Stimulated activated CD4-positive, alpha-beta T cell treated with anti-CD3 and anti-CD28 coated beads, Interleukin-2, amount 100 ng/mL, for 48 hours (primary cell): ENCODE results near the gene TICAM2.

Experiments
- DNase-seq, 2 donors: peaks; one replicate each; pipeline ENCODE4 v3.0.0-alpha.2; 2020

TICAM2 gene

DNA sequence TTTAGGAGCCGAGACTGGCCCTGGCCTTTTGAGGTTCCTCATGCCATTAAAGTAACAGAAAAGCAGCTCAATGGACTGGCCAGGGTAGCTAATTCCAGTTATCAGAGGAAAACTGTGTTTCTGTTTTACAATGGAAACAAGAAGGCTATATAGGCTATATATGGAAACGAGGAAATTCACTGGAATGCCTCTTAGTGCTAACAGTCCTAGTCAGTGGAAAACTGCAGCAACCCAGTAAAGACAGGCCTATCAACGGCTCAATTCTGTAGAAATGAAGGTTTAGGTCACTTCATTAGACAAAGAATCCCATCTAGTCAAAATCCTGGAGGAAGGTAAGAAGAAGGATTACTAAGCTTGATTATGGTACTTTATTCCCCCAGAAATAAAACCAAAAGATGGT lies 3.2 kb upstream of the TICAM2 start:
- no peak for DNase-seq

GRCh38 chr5:115602591-115603125 lies 379 bp upstream of the TICAM2 start:
- DNase-seq, result no peak

DNA sequence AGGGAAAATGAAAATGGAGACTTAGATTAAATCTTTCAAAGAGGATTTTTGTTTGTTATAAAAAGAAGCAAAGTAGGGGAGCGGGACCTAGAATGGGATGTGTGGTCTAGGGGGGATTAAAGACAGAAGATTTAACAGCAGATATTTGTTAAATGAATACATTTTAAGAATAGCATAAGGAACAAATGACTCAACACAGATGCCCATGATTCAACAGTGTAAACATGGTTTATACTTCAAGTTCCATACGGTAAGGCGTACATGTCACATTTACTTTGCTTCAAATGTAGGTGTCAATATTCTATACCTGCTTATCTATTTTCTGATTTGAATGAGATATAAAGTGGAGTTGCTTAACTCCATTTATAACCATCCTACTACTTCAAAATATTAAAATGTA lies 1.5 kb downstream of the TICAM2 start:
- DNase-seq, result no peak

- no peak for DNase-seq
These were observed 2.4 kb downstream of the TICAM2 start for GRCh38 chr5:115599924-115600323.

DNA sequence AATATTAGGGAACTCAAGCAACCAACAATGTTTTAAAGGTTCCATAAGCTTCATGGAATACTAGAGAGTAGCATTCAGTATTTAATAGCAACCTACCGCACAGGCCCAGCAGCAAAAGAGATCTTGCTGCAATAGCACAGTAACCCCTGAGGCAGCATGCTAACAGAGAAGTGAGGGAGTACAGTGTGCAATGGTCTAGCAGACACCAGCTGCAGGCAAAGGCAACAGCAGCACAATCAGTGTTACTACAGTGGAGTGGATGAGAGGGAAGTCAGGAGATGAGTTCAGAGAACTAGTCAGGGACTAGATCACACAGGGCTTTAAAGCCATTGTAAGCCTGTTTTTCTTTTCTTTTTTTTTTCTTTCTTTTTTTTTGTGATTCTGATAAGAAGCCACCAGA lies 2.8 kb downstream of the TICAM2 start:
- no peak for DNase-seq

DNA sequence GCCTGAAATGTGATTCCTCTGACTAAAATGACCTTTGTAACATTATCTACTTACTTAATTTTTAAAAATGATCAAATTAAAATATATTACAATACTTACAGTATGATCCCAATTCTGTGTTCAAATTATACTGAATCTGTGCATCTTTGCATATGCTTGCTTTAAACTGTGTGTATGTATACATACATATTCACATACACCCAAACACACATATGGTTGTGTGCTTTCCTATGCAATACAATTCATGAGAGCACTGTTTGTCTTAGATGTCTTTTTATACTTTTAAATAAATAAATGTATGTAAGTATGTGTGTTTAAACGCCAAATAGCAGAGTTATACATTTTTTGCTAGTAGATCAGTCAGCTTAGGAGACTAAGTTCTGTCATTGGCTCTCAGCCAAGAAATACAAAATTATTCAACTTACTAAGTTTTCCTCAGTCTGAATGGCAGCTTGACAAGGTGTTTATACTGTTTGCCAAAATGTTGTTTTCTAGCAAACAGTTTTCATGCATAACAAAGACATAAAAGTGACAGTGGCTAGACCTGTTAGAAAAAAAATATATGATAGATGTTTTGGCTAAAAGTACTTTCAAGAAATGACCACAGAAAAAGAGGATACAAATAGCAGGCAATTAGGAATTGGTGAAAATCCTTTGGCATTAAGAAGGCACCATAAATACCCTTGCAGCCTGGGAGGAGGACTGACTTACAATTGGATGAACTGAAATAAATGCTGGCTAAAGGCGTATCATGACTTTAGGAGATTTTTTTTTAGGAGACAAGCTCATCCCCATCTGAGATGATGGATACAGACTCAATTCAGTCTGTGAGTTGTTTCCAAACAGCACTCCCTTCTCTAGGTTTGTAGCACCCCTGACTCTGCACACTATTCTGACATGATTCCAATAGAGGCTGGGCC lies 7.9 kb downstream of the TICAM2 start:
- no peak for DNase-seq

DNA sequence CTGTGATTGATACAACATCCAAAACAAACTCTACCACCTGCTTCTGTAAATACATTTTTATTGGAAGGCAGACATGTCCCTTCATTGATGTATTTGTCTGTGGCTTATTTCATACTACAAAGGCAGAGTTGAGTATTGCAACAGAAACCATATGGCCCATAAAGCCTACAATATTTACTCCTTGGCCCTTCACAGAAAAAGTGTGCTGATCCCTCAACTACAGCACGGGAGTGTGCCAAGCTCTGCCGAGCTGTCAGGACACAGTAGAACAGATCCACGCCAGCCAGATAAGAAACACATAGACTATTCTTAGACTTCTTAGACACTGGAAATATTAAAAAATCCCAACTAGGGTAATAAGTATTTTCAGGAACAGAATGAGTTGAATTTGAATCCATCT lies 13.2 kb downstream of the TICAM2 start:
- no peak for DNase-seq

DNA sequence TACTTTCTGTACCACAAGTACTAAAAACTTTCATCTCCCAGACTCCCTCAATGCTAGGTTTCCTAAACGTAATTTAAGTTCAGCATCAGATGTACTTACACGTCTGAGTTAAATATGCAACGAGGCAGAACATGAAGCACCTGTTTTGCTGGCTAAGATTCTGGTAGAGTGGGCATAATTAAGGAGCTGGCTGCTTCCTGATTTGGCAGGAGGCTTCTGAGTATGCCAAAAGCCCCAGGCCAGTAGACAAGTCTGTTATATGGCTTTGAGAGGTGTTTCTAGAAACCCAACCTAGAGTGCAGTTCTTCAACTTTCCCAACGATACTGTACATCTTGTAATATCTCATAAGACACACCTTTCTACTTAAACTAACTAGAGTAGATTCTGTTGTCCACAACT lies 13.6 kb downstream of the TICAM2 start:
- DNase-seq, result no peak

DNA sequence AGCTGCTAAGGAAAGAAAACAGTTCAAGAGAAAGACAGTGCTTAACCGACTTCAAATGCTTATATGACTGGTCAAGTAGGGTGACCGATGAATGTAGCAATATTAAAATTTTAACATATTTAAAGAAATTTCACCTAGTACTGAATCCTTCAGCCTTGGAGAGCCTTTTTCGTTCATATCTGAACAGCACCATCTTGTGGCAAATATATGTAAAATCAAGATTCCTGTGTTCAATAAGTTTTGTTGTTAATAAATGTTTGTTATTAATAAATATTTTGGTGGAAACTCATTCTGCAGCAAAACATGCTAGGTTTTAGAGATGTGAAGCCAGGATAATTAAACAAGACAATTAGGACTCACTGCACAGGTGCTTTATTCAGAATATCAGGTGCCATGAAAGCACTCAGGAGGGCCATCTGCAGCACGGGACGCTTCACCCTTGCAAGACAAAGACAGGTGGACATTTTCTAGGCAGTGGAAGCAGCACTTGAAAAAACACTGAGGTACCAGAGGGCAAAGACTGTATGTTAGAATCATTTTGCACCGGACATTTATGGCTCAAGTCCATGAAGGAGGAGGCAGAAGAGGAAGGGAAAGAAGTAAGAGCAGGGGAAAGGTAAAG lies 15.6 kb downstream of the TICAM2 start:
- DNase-seq, result no peak

DNA sequence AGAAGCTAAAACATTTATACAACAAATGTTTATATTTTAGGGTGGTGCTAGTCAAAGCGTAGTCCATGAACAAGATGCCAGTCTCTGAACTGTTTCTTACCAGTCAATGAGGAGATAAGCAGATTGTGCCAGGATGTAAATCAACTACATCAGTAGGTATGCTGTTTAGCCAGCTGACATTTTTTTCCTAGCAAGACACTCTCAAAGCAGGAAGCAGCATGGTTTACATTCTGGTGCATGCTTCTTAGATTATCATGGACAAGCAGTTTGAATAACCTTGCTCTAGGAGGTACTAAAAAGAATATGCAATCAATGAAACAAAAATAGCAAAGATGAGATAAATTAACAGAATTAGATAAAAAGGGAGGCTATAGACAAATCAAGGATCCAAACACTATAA lies 17.0 kb downstream of the TICAM2 start:
- DNase-seq, result no peak

- no peak for DNase-seq
These were observed 17.8 kb downstream of the TICAM2 start for GRCh38 chr5:115584501-115584900.

DNA sequence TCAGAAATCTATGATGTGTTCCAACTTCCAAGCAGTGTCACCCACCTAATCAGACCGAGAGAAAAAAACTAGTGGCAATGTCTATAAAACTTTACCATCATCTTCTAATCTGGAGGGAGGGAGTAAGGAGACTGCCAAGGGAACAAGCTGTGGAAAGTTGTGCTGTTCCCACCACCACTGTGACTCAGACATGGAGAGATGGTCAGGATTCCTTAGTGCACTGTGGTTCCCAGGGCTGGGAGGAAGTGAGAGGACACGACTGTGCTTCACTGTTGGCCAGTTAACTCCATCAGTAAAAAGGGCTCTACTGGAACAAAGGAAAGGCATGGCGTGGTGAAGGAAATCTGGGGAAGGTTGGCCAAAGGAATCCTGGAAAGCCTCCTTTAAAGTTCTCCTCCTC lies 18.8 kb downstream of the TICAM2 start:
- no peak for DNase-seq

- DNase-seq, result no peak
These were observed 21.3 kb downstream of the TICAM2 start for GRCh38 chr5:115580941-115581340.

- DNase-seq, result no peak
These were observed 22.5 kb downstream of the TICAM2 start for GRCh38 chr5:115579747-115580173.

DNA sequence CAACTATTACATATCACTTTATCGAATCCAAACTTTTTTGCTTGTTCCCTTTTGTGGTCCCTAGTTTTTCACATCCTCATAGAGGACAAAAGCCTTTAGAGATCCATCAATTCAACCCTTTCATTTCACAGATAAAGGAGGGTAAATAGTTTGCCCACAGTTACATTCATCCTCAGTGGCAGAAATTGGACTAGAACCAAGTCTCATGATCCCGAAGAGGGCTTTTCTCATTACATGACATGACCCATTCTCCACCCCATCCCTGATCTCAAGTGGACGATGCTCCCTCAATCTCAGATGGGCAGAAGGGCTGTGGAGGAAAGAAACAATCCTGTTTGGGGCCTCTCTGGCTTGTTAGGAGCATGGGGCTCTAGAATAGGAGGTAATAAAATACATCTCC lies 23.1 kb downstream of the TICAM2 start:
- no peak for DNase-seq

- DNase-seq, result no peak
These were observed 23.6 kb downstream of the TICAM2 start for GRCh38 chr5:115578657-115579056.

DNA sequence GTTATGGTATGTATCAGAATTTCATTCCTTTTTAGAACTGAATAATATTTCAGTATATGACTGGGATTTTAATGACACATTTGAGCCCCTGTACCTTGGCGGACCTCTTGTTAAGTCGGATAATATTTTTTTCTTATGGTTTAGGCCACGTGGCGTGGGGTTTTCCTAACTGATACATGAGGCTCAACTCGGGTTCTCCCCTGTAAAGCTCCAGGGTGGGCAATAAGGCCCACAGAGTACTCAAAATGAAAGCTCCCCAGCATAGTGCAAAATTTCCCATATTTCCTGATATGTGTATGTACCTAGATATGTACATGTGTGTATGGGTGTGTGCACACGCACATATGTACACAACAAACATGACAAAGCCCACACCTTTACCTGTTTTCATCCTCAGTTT lies 24.5 kb downstream of the TICAM2 start:
- DNase-seq, result no peak

DNA sequence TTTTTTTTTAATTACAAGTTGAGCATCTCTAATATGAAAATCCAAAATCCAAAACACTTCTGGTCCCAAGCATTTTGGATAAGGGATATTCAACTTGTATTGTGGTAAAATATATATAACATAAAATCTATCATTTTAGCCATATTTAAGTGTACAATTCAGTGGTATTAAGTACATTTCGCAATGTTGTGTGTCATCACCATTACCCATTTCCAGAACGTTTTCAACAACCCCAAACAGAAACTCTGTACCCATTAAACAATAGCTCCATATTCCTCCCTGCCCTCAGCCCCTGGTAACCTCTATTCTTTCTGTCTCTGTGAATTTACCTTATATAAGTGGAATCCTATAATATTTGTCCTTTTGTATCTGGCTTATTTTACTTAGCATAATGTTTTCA lies 24.9 kb downstream of the TICAM2 start:
- DNase-seq, result no peak

GRCh38 chr5:115575167-115576070 lies 26.9 kb downstream of the TICAM2 start:
- DNase-seq, result no peak

DNA sequence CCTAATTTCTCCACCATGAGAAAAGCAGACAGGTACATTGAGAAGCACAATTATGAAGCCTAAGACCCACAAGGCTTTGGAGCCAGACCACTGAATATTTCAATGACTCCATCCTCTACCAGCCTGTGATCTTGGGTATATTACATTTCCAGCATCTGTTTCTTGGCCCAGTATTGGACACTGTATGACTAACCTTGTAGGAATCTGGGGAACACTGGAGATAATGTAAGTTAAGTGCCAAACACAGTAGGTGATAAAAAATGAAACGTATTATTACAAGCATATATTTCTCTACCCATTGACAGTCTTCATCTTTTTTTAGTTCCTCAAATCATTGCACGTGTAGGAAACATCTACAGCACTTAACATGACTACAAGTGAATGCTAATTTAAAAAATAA lies 29.1 kb downstream of the TICAM2 start:
- DNase-seq, result no peak

DNA sequence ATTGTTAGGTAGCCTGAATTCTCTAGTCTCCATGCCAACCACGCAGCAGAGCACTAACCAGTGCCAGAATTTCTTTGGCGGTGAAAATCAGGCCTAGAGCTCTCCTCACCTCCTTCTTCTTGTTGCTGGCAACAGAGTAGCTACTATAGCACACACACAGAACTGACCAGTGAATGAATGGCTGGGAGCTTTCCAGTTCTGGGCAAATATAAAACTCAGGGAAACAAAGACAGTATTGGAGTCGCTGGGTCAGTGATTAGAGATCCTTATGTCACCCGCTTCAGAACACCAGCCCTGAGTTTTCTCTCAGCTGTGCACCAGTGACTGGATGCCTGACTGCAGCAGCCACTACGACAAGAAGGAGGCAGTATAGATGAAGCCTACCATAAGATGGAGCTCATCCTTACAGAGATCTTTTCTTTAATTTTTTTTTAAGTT lies 30.8 kb downstream of the TICAM2 start:
- DNase-seq, result no peak

- no peak for DNase-seq
These were observed 33.6 kb downstream of the TICAM2 start for GRCh38 chr5:115568668-115569067.

- no peak for DNase-seq
These were observed 37.0 kb downstream of the TICAM2 start for GRCh38 chr5:115565233-115565632.
